GM12878 (cell line): ENCODE data around the gene ASIC2. TPM values are rescaled to one million over a fixed set of nuclear protein-coding genes. Genes with fewer than 3 reads are reported as not detected.

Experiments used
- ATAC-seq: fragments of 200-7000 bp; cut with Tn5 transposase; 3 replicates; pipeline ENCODE4 v1.9.1; 2020; ENCODE audit warnings: mild to moderate bottlenecking, moderate library complexity
- BruUV-seq: library from RNA; stranded (reverse); fragments of 400-500 nt; replicated peaks from 2 replicates; lab custom pipeline; 2021; lab: Mats Ljungman, UMichigan
- CTCF ChIA-PET: fragments of 300-600 bp; sonication (Branson Sonifier 250); formaldehyde crosslinking; extraction: SDS; loops from one replicate; lab custom pipeline; 2021; ENCODE audit warnings: inconsistent platforms; lab: Yijun Ruan, JAX
- POLR2A ChIA-PET: fragments of 350-600 bp; formaldehyde crosslinking; extraction: SDS; loops from one replicate; lab custom pipeline; 2021; ENCODE audit warnings: inconsistent platforms; lab: Charles Lee
- RAD21 ChIA-PET: fragments of 300-600 bp; sonication (Branson Sonifier 250); formaldehyde crosslinking; loops from one replicate; lab custom pipeline; 2023; ENCODE audit warnings: antibody characterized with exemption; ENCODE audit not compliant: unreplicated experiment; lab: Charles Lee
- SMC1A ChIA-PET: fragments of 300-600 bp; sonication (Branson Sonifier 250); formaldehyde crosslinking; loops from one replicate; lab custom pipeline; 2023; ENCODE audit not compliant: unreplicated experiment, uncharacterized antibody; lab: Charles Lee
- DNase-seq: peaks from one replicate; pipeline ENCODE4 v3.0.0-alpha.2; 2011; ENCODE audit warnings: low read depth, low spot score
- FAIRE-seq: peaks from 3 replicates; lab custom pipeline; 2011; peaks lifted over from hg19 to GRCh38; lab: Jason Lieb, UNC
- H2AFZ ChIP-seq: 2 replicates; pipeline ENCODE4 v1.6.0; 2011; ENCODE audit warnings: low read depth, low read length, control low read depth; ENCODE audit not compliant: control insufficient read depth
- H3K27ac ChIP-seq: 2 replicates; pipeline ENCODE4 v1.5.1; 2011; ENCODE audit warnings: control low read depth; ENCODE audit not compliant: control insufficient read depth, insufficient read depth
- H3K27me3 ChIP-seq, 2 experiments: replicated peaks in 1 of 2; 2 replicates each; pipeline versions ENCODE4 v1.6.0 to v1.6.1; 2011; ENCODE audit warnings: low read length in 1 of 2; ENCODE audit not compliant: control insufficient read depth in 2 of 2, insufficient read depth in 2 of 2
- H3K36me3 ChIP-seq, 2 experiments: 2 replicates each; pipeline ENCODE4 v1.5.1; 2011; ENCODE audit warnings: low read length in 1 of 2; ENCODE audit not compliant: control insufficient read depth in 2 of 2, insufficient read depth in 2 of 2
- H3K4me1 ChIP-seq: 2 replicates; pipeline ENCODE4 v1.6.1; 2011; ENCODE audit warnings: mild to moderate bottlenecking, low read length, moderate library complexity, mixed read lengths; ENCODE audit not compliant: control insufficient read depth, insufficient read depth
- H3K4me2 ChIP-seq: 2 replicates; pipeline ENCODE4 v1.6.0; 2011; ENCODE audit warnings: control low read depth; ENCODE audit not compliant: control insufficient read depth, insufficient read depth
- H3K4me3 ChIP-seq: fragments of 200-600 bp; sonication (generic); 2 replicates; pipeline ENCODE4 v1.5.1; 2016
- H3K79me2 ChIP-seq: 2 replicates; pipeline ENCODE4 v1.6.0; 2011; ENCODE audit warnings: low read length; ENCODE audit not compliant: control insufficient read depth, insufficient read depth
- H3K9ac ChIP-seq: 2 replicates; pipeline ENCODE4 v1.8.0; 2011; ENCODE audit warnings: low read length, control low read depth, mixed read lengths; ENCODE audit not compliant: control insufficient read depth, insufficient read depth
- H3K9me3 ChIP-seq: replicated peaks from 3 replicates; pipeline ENCODE4 v1.5.1; 2011; ENCODE audit warnings: mild to moderate bottlenecking, low read length; ENCODE audit not compliant: control insufficient read depth, insufficient read depth
- H4K20me1 ChIP-seq: 2 replicates; pipeline ENCODE4 v1.6.0; 2011; ENCODE audit not compliant: control insufficient read depth, insufficient read depth
- CTCF ChIP-seq, 3 experiments: IDR thresholded peaks in 2 of 3; conservative IDR thresholded peaks in 1 of 3; 2 replicates each; pipeline ENCODE4 v1.5.1; 2011; ENCODE audit warnings: low read depth in 3 of 3, low read length in 3 of 3, mild to moderate bottlenecking in 3 of 3, control low read depth in 2 of 3, moderate library complexity in 2 of 3, inconsistent platforms in 1 of 3, mixed read lengths in 1 of 3; ENCODE audit not compliant: control insufficient read depth in 2 of 3, insufficient read depth in 1 of 3; ENCODE audit errors: extremely low read depth in 1 of 3
- POLR2AphosphoS5 ChIP-seq: IDR thresholded peaks from 2 replicates; pipeline ENCODE4 v1.6.1; 2011; ENCODE audit warnings: mild to moderate bottlenecking, low read length, inconsistent platforms
- ZNF207 ChIP-seq: fragments of 450-650 bp; IDR thresholded peaks from 2 replicates; pipeline ENCODE4 v1.6.1; 2014; ENCODE audit warnings: antibody characterized with exemption, mild to moderate bottlenecking, borderline replicate concordance
- WGBS: methylation state at CpG from one replicate; pipeline ENCODE4 v1.1.6; 2016; ENCODE audit warnings: low lambda C conversion rate; ENCODE audit not compliant: insufficient replicate concordance, insufficient coverage; ENCODE audit errors: missing lambda C conversion rate; 5-methylcytosine and 5-hydroxymethylcytosine counted together
- in situ Hi-C: fragments of 300-500 bp; cut with MboI; formaldehyde crosslinking; loops from 9 replicates; pipeline ENCODE4 v1.14.3; 2018; ENCODE audit warnings: mixed read lengths
- intact Hi-C: fragments of 100-400 bp; cut with micrococcal nuclease; formaldehyde crosslinking; loops from one replicate; pipeline ENCODE4 v1.14.2; 2022; ENCODE audit not compliant: unreplicated experiment
- polyA plus RNA-seq, 11 experiments: library from polyadenylated mRNA; depleted of rRNA in 4 of 11; unstranded in 6 of 11; stranded (reverse) in 5 of 11; fragments of >200 nt; fragmentation: Nextera tagmentation in 4 of 11; fragmentation: Illumina TruSeq in 1 of 11; extraction: Ambion mirVana in 4 of 11; extraction: Trizol in 1 of 11; gene quantifications; 1 replicate in 1 of 11; 2 replicates in 10 of 11; pipeline versions ENCODE4 v1.2.1 to v1.2.3, GENCODE V29; 2011 to 2016; ENCODE audit warnings: inconsistent platforms in 2 of 11, missing spikeins in 2 of 11, low read depth in 1 of 11
- total RNA-seq, 4 experiments: library from RNA; depleted of rRNA in 3 of 4; stranded (reverse); fragments of >200 nt in 3 of 4; fragmentation: Illumina TruSeq in 1 of 4; extraction: Trizol in 1 of 4; gene quantifications; 2 replicates each; pipeline versions ENCODE4 v1.2.1 to v1.2.3, GENCODE V29; 2013 to 2021

Gene ASIC2
- total and polyA plus RNA-seq, 10 of the 15 experiments (the other 5 are each of a cell fraction or from before 2014, with no cell fraction given): not detected

GRCh38 chr17:33038740-33039139 lies 254.4 kb downstream of the ASIC2 start:
- no peak for FAIRE-seq
- POLR2A ChIA-PET: no interaction called here

More at GRCh38 chr17:33038740-33039139, 254.4 kb downstream of the ASIC2 start:
- no peak for DNase-seq
- intact Hi-C loops (no loop called here), in situ Hi-C loops (no loop called here)
- Histone ChIP-seq H3K9ac (no peak overlapping the region), H3K4me2 (no peak overlapping the region), H2AFZ (no peak overlapping the region), H3K27ac (no peak overlapping the region), H3K9me3 (no peaks in the 10 kb centered on the region), H3K36me3 (no peaks in the 10 kb centered on the region), H3K4me3 (no peak overlapping the region), H3K79me2 (no peaks in the 10 kb centered on the region), H3K27me3 (no peaks in the 10 kb centered on the region; a peak in 1 of 4 replicates), H4K20me1 (no peaks in the 10 kb centered on the region; the same call in 1 of the 2 replicates), H3K4me1 (no peaks in the 10 kb centered on the region)
- ChIA-PET SMC1A (no interaction called here), RAD21 (interaction anchor here (1.0 kb wide), 1 partner anchor 635 kb away, joined by 3 read pairs; no protein-coding TSS in a partner anchor), CTCF (interaction anchor here (0.7 to 2.1 kb wide), 8 partner anchors 11 to 157 kb away, joined by 3 to 9 read pairs (median 3); no protein-coding TSS in a partner anchor)
- BruUV-seq: no TSS peak
- WGBS: 0% methylated on average over 3 of the region's 3 CpGs
- ATAC-seq: peak; percentile 41; the same call in 2 of the 3 replicates
- TF ChIP-seq CTCF (IDR thresholded peaks at IDR 0.05 in 2 of 3, conservative IDR thresholded peaks at IDR 0.05 in 1 of 3; ENCODE audit: control insufficient read depth in 2 of 3, extremely low read depth in 1 of 3, insufficient read depth in 1 of 3, low read depth in 3 of 3, low read length in 3 of 3) (peak; percentile 32 to 56 (median 40); a peak in 4 of 6 replicates), POLR2AphosphoS5 (no peak), ZNF207 (no peak)
